Prostate gland (tissue), 2 donors: ENCODE results near the gene BORCS6. TPM values are rescaled to one million over a fixed set of nuclear protein-coding genes. Genes with fewer than 3 reads are reported as not detected.

Source experiments
- DNase-seq: peaks from one replicate; pipeline ENCODE4 v3.0.0-alpha.2; 2019; ENCODE audit warnings: low spot score
- H3K27ac ChIP-seq, 2 donors: fragments of 200-600 bp; sonication (generic); 2 replicates each; pipeline ENCODE4 v1.5.1; 2017 to 2019
- H3K27me3 ChIP-seq: fragments of 200-600 bp; sonication (generic); replicated peaks from 2 replicates; pipeline ENCODE4 v1.5.1; 2019; ENCODE audit not compliant: insufficient read depth
- H3K36me3 ChIP-seq, 2 donors: fragments of 200-600 bp; sonication (generic); 1 replicate in 1 of 2; 2 replicates in 1 of 2; pipeline versions ENCODE4 v1.5.1 to v1.8.1; 2017 to 2019
- H3K4me1 ChIP-seq: fragments of 200-600 bp; sonication (generic); replicated peaks from 2 replicates; pipeline ENCODE4 v1.5.1; 2019
- H3K4me3 ChIP-seq, 2 donors: fragments of 200-600 bp; sonication (generic); 2 replicates each; pipeline ENCODE4 v1.5.1; 2017 to 2019
- H3K9me3 ChIP-seq: fragments of 200-600 bp; sonication (generic); 2 replicates; pipeline ENCODE4 v1.5.1; 2017
- POLR2A ChIP-seq: fragments of 450-650 bp; IDR thresholded peaks from one replicate; pipeline ENCODE4 v1.6.1; 2016; ENCODE audit warnings: antibody characterized with exemption, mild to moderate bottlenecking
- POLR2AphosphoS5 ChIP-seq: sonication (generic); formaldehyde crosslinking; IDR thresholded peaks from one replicate; pipeline ENCODE4 v1.6.1; 2017; ENCODE audit warnings: antibody characterized with exemption
- WGBS: methylation state at CpG from one replicate; pipeline ENCODE4 v1.1.5; 2018; 5-methylcytosine and 5-hydroxymethylcytosine counted together
- intact Hi-C: fragments of 100-400 bp; cut with DNase I; formaldehyde crosslinking; loops from one replicate; pipeline ENCODE4 v1.14.2; 2022
- total RNA-seq, 2 donors: library from RNA; depleted of rRNA; stranded (reverse); fragments of >200 nt; gene quantifications; one replicate each; pipeline ENCODE4 v1.1.0, GENCODE V29; 2016
- TF ChIP-seq, protein P1 (sequence below), 4 experiments: fragments of 200-600 bp in 2 of 4; fragments of 450-650 bp in 2 of 4; sonication (generic) in 2 of 4; IDR thresholded peaks; 1 replicate in 3 of 4; 2 replicates in 1 of 4; pipeline ENCODE4 v1.5.1; 2016 to 2019; ENCODE audit warnings: antibody characterized with exemption in 4 of 4, mild to moderate bottlenecking in 2 of 4, moderate library complexity in 2 of 4

Gene BORCS6
- total RNA-seq, 2 donors from 2014 or later: 9.6 to 19.1 TPM

DNA sequence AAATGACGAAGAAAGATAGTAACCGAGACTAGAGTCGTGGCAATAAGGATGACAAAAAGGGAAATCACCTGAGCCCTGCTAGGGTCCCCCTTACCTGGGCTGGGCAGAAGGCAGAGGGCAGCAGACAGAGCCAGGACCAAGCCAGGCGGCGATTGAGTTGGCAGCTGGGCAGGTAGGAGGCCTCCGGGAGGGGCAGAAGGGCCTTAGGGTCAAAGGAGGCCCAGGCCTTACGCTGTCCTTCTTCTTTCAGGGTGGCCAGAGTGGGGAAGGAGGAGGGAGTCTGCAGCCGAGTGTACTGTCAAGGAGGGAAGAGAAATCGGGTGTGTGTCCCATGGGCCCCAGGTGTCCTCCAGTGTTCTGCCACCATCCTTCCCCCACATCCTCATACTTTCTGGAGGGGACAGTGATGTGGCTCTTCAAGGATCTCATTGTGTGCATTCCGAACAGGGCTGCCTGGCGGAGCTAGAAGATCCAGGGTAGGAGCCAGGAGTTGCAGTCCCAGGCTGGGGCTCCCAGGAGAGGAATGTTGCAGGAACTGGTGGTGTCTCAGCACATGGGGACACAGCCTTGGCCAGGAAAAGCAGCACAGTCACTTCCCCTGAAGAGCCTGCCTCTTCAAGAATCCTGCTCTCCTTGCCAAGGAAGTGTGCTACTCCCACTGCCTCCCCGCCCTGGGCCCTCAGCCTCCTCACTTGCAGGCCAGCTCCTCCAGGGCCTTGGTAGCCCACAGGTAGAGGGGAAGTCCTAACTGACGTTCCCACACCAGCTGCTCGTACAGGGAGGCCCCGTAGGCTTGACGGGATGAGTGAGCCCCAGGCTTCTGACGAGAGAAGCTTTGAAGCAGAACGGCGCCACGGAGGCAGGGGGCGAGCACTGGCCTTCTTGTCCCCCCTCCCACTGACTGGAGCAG lies 44.6 kb upstream of the BORCS6 start:
- H3K27me3 ChIP-seq: no peaks in the 10 kb centered on the region
- intact Hi-C loops: no loop called here
- no peak overlapping the region for H3K4me3 ChIP-seq
- TF ChIP-seq POLR2A: no peak
- no peak for DNase-seq
- peaks cover 26 to 41% of the 10 kb centered on the region in 2 donors for H3K36me3 ChIP-seq
- no peaks in the 10 kb centered on the region for H3K9me3 ChIP-seq
- no peaks in the 10 kb centered on the region for H3K4me1 ChIP-seq
- 94% methylated on average over 21 of the region's 21 CpGs for WGBS
- H3K27ac ChIP-seq: no peak overlapping the region

DNA sequence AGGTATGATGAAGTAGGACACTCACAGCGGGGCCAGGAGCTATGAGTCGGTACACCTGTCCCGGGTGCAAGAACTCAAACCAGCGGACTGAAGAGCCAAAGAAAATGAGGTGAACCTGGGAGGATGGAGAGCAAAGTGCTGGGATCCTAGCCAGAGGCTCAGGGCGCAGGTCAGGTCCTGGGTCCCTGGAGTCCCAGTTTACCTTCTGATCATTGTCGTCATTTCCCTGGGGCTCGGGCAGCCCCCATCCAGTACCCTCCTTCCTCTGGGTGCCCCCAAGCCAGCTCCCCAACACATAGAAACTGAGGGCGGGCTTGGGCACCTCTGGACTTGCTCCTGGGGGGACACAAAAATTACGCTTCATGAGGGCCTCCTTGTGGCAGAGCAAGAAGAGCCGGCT lies 41.7 kb upstream of the BORCS6 start:
- H3K27me3 ChIP-seq: no peaks in the 10 kb centered on the region
- 97% methylated on average over 10 of the region's 10 CpGs for WGBS
- H3K9me3 ChIP-seq: no peaks in the 10 kb centered on the region
- TF ChIP-seq, protein P1, sequence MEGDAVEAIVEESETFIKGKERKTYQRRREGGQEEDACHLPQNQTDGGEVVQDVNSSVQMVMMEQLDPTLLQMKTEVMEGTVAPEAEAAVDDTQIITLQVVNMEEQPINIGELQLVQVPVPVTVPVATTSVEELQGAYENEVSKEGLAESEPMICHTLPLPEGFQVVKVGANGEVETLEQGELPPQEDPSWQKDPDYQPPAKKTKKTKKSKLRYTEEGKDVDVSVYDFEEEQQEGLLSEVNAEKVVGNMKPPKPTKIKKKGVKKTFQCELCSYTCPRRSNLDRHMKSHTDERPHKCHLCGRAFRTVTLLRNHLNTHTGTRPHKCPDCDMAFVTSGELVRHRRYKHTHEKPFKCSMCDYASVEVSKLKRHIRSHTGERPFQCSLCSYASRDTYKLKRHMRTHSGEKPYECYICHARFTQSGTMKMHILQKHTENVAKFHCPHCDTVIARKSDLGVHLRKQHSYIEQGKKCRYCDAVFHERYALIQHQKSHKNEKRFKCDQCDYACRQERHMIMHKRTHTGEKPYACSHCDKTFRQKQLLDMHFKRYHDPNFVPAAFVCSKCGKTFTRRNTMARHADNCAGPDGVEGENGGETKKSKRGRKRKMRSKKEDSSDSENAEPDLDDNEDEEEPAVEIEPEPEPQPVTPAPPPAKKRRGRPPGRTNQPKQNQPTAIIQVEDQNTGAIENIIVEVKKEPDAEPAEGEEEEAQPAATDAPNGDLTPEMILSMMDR (IDR thresholded peaks at IDR 0.05): no peak
- TF ChIP-seq POLR2AphosphoS5 (no peak), POLR2A (no peak)
- DNase-seq: no peak
- no peaks in the 10 kb centered on the region for H3K4me1 ChIP-seq
- intact Hi-C loops: no loop called here
- H3K4me3 ChIP-seq: no peak overlapping the region
- no peak overlapping the region for H3K27ac ChIP-seq
- H3K36me3 ChIP-seq: peaks cover 30 to 46% of the 10 kb centered on the region in 2 donors

DNA sequence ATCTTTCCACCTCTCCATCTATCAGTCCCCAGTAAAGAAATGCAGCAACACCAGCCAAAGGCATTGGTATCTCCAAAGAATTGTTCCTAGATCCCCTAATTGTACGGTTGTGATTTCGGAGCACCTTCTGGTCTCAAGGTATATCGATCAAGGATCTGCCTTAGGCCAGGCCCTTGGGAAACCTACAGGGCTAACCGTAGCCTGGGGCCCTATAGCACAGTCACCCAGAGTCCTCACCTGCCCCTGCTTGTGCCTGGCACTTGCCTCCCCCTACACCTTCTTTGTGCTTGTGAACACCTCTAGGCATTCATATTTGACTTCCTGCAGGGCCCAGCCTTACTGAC lies 37.2 kb upstream of the BORCS6 start:
- intact Hi-C loops: loop anchor here (2.0 to 5.0 kb wide), 2 partner anchors 22 to 70 kb away; partner anchors contain the start of genes CTC1, PFAS and SLC25A35
- Histone ChIP-seq H3K4me3 (no peak overlapping the region), H3K4me1 (peaks cover 9% of the 10 kb centered on the region), H3K9me3 (no peaks in the 10 kb centered on the region), H3K27ac (peak overlapping the region; percentile 55 to 65), H3K36me3 (peaks cover 17 to 32% of the 10 kb centered on the region in 2 donors), H3K27me3 (no peaks in the 10 kb centered on the region)
- TF ChIP-seq POLR2A (no peak), POLR2AphosphoS5 (no peak)
- TF ChIP-seq, protein P1 (IDR thresholded peaks at IDR 0.05): no peak
- no peak for DNase-seq
- WGBS: 88% methylated on average over 4 of the region's 4 CpGs

DNA sequence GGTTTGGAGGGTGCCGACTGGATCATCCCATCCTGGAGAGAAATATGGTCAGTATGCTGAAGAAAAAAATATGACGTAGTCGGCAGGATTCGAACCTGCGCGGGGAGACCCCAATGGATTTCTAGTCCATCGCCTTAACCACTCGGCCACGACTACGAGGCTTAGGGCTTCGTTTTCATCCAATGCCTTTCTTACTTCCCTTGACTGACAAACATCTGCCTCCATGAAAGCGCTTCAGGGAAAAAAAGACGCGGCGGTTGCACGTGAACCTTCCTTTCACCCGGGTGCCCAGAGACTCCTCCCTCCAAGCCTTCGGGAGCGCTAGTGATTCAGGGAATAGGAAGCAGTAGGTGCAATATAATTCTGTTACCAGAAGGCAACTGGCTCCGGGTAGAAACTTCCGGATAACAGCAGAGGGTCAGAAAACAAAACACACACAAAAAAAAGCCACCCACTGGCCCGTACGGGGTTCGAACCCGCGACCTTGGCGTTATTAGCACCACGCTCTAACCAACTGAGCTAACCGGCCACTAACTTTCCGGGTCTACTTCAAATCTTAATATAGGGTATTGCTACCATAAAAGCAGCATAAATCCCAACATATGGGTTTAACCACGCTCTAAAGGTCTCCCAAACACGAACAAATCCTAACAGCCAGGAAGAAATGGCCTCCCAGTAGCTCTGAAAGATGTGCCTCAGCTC lies 36.7 kb upstream of the BORCS6 start:
- no peaks in the 10 kb centered on the region for H3K9me3 ChIP-seq
- H3K4me3 ChIP-seq: peak overlapping the region; percentile 5 to 13
- TF ChIP-seq, protein P1 (IDR thresholded peaks at IDR 0.05): no peak
- TF ChIP-seq POLR2A (peak; percentile 13), POLR2AphosphoS5 (peak; percentile 57)
- peaks cover 12 to 27% of the 10 kb centered on the region in 2 donors for H3K36me3 ChIP-seq
- intact Hi-C loops: loop anchor here (2.0 to 5.0 kb wide), 2 partner anchors 22 to 71 kb away; partner anchors contain the start of genes CTC1, PFAS and SLC25A35
- DNase-seq: peak; percentile 36
- H3K27me3 ChIP-seq: no peaks in the 10 kb centered on the region
- H3K27ac ChIP-seq: peak overlapping the region; percentile 55 to 65
- peaks cover 9% of the 10 kb centered on the region for H3K4me1 ChIP-seq
- WGBS: 13% methylated on average over 32 of the region's 32 CpGs

DNA sequence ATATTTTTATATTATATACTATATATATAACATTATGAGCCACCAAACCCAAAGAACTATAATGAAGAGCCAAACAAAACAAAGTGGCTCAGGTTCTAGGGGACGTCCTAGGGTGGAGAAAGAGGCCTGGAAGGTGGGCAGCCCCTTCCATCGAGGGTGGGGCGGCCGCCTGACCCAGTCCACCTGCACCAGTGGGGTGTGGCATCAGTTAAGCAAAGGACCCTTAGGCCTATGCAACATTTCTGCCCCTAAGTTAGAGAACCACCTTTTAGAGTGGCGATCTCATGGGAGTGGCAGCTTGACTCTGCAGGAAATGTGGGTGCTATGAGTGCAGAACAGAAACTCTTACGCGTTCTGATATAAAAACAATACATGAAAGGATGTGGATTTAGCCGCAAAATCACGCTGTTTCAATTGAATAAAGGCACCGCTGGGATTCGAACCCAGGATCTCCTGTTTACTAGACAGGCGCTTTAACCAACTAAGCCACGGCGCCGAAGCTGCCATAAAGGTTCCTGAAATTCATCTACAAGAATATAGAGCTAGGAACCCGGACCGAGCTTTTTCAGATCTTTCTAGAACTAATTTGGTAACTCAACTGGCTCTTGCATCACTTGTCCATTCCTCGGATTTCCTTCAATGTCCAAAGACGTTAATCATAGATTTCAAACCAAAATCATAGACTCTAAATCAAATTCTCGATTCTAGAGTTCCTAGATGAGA lies 36.0 kb upstream of the BORCS6 start:
- TF ChIP-seq POLR2AphosphoS5: no peak
- TF ChIP-seq, protein P1 (IDR thresholded peaks at IDR 0.05): peak in 1 of 4 experiments; percentile 3
- Histone ChIP-seq H3K9me3 (no peaks in the 10 kb centered on the region), H3K4me3 (no peak overlapping the region), H3K27ac (peak overlapping the region; percentile 55 to 65), H3K27me3 (no peaks in the 10 kb centered on the region), H3K36me3 (peaks cover 9 to 22% of the 10 kb centered on the region in 2 donors), H3K4me1 (peaks cover 9% of the 10 kb centered on the region)
- WGBS: 56% methylated on average over 20 of the region's 20 CpGs
- no peak for DNase-seq
- intact Hi-C loops: loop anchor here (2.0 to 5.0 kb wide), 2 partner anchors 23 to 71 kb away; partner anchors contain the start of genes CTC1, PFAS and SLC25A35
